ENCODE measurements around the gene SIRT2.

SIRT2 gene

GRCh38 chr19:38920602-38921419, 21.4 kb upstream of the SIRT2 start:
- DNase-seq = no peak

GRCh38 chr19:38919837-38920601, 20.6 kb upstream of the SIRT2 start:
- DNase-seq = no peak

- DNase-seq = no peak
Observed at GRCh38 chr19:38918526-38918925, 19.1 kb upstream of the SIRT2 start.

GRCh38 chr19:38917921-38918491, 18.6 kb upstream of the SIRT2 start:
- no peak for DNase-seq

GRCh38 chr19:38917516-38917915, 18.1 kb upstream of the SIRT2 start:
- DNase-seq = no peak

GRCh38 chr19:38915329-38916321, 16.2 kb upstream of the SIRT2 start:
- no peak for DNase-seq

GRCh38 chr19:38913958-38914357, 14.5 kb upstream of the SIRT2 start:
- no peak for DNase-seq

GRCh38 chr19:38912600-38913514, 13.4 kb upstream of the SIRT2 start:
- DNase-seq = no peak

GRCh38 chr19:38911388-38912001, 12.1 kb upstream of the SIRT2 start:
- DNase-seq = no peak

- DNase-seq = no peak
Observed at GRCh38 chr19:38910488-38910887, 11.1 kb upstream of the SIRT2 start.

- DNase-seq = no peak
Observed at GRCh38 chr19:38908911-38909310, 9.5 kb upstream of the SIRT2 start.

- no peak for DNase-seq
Observed at GRCh38 chr19:38907670-38908069, 8.3 kb upstream of the SIRT2 start.

- DNase-seq = no peak
Observed at GRCh38 chr19:38907227-38907626, 7.8 kb upstream of the SIRT2 start.

- DNase-seq = no peak
Observed at GRCh38 chr19:38905620-38906019, 6.2 kb upstream of the SIRT2 start.

- no peak for DNase-seq
Observed at GRCh38 chr19:38904581-38905539, 5.4 kb upstream of the SIRT2 start.

- DNase-seq = no peak
Observed at GRCh38 chr19:38901683-38902082, 2.3 kb upstream of the SIRT2 start.

GRCh38 chr19:38900743-38901190, 1.3 kb upstream of the SIRT2 start:
- no peak for DNase-seq

GRCh38 chr19:38900202-38900629, 798 bp upstream of the SIRT2 start:
- no peak for DNase-seq

GRCh38 chr19:38898788-38899446, 501 bp downstream of the SIRT2 start:
- DNase-seq = no peak

All from T-helper 1 cell (primary cell).